Hippocampal formation (tissue), 2 donors: ENCODE results near the gene DLGAP5.

Source experiments
- DNase-seq, 2 donors: peaks; one replicate each; lab custom pipeline; 2025; lab: John Stamatoyannopoulos, UW

Gene DLGAP5

DNA sequence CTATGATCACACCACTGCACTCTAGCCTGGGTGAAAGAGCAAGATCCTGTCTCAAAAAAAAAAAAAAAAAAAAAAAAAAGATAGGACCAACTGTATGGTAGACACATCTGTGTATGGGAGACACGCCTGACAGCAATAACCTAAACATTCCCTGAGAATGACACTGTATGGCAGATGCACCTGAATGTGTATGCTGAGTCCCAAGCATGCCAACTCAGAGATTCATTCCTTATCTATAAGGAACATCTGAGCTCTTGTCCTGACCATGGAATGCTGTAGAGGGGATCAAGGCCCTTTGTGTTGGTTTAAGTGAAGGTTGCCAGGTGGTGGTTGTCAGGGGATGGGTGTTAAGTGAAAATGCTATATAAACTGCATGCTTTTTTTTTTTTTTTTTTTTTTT is 81.5 kb downstream of the DLGAP5 start:
- no peak for DNase-seq

DNA sequence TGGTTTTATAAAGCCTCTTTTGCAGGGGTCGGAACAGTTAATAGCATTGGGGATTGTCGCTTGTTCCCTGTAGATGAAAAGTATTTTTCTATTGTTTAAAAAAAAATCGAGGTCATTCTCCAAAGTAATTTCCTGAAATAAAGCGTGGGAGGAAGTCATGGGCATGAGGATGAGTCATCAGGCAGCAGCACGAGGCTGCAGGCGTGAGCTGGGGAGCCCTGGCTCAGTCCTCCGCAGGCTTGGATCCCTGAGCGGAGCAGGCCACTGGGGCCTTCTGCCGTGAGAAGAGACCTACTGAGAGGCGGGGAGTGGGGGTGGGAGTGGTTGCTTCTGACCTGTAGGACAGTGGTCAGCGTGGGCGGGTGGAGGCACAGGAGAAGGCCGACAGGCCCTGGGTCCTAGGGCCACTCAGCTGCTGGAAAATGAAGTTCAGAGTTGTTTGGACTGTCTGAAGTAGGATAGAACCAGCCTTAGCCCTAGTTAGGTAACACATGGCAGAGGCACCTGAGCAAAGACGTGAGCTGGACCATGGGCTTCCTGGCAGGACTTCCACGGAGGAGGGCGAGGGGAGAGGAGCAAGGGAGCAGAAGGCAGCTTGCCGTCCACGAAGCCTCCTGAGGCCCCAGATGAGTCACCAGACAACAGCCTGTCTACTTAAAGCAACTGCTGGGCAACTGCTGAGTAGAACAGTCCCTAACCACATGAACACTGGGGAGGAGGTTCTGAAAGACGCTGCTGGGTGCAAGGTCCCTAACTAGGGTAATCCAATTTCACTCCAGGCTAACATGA is 83.4 kb downstream of the DLGAP5 start:
- no peak for DNase-seq

DNA sequence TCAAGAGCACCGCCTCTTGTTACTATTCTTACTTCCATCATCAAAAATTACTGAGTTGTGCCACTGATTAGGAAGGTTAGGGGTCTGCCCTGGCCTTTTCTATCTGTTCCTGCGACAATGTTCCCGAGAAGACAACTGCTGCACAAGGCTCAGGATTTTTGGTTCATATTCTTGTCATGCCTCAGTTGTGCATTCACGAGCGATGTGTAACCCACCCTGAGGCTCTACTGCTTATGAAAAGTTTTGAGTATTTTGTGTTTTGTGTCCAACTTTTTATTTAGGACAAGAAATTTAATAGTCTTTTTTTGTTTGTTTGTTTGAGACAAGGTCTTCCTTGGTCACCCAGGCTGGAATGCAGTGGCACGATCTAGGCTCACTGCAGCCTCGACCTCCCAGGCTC is 85.4 kb downstream of the DLGAP5 start:
- no peak for DNase-seq

DNA sequence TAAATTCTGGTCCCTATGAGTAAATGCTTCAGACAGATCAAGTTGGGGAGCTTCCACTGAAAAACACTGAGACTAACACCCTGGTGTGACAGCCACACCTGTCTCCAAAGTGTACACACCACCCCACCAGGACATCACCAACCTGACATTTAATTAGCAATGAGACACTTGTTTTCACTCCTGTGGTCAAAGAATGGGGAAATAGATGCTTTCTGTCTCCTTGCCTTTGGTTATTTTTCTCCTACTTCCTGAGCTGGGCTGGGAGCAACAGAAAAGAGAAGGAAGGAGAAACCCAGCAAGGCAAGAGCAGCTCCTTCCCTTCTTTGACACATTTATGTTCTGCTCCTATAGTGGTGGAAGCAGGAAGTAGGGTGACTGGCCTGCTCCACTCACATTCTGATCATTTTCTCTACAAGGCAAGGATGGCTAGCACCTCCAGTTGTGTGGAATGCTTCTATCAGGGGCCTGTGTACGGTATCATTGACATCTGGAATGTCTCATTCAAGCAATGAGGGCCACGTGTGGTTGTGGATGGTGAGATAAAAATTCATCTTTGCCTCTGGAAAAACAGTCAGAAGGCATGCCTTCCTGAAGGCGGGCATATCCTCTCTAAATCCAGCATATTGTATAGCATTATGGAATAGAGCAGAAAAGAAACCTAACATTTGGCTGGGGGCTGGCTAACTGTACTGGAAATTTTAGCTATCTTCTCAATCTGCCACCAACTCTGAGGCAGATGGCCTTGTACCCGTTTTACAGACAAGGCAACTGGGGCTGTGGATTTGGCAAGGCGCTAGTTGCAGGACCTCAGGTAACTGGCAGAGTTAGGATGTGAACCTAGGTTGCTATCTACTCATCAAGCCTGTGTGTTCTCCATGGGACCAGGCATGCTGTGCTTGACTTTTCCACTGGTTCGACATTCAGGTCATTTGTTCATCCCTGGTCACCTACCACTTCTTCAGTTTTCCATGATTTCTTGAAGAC is 87.1 kb downstream of the DLGAP5 start:
- no peak for DNase-seq

DNA sequence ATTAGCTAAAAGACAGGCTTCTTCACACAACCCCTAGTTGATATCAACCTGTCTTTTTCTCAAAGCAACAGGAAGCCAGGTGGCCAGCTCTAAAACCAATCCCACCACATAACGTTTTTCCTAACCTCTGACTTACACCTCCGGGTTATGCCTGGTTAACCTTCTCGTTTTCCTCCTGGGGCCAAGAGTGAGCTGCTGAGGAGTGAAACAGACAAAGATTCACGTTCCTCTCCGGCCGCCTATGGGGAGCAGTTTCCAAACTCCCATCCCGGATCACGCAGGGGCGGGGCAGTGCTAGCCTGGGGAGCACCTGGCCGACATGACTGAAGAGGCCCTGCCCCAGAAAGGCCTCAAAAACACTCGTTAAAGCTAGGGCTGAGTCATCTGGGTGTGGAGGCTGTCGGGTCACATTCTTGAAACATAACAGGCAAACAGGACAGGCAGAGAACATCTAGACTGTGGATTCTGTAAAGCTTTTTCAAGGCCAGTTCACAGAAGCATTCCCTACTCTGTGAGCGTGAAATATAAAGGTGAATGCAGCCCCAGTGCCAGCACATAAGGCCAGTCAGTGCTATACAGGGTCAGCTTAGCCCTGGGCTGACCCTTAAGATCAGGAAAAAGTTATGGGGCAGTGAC is 88.3 kb downstream of the DLGAP5 start:
- DNase-seq, result no peak

DNA sequence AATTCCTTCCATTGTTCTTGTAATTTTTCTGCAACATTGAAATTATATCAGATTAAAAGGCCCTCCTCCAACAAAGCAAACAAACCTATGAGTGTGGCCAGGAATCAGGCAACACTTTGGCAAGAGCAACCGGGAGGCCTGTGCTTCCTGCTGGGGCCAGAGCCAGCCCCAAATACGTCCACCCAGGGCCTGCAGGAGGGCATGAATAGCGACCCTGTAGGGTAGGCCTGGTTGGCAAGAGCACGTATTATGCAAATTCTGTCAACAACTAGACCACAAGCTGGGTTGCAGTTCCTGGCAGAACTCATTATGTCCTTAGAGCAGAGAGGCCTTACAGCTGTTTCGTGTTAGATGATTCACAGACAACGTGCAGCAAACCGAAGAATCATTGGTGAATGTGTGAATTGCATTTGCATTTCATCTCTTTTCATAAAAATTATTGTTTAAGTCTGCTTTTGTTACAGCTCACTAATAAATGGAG is 89.2 kb downstream of the DLGAP5 start:
- DNase-seq, result peak; percentile 31 to 80

DNA sequence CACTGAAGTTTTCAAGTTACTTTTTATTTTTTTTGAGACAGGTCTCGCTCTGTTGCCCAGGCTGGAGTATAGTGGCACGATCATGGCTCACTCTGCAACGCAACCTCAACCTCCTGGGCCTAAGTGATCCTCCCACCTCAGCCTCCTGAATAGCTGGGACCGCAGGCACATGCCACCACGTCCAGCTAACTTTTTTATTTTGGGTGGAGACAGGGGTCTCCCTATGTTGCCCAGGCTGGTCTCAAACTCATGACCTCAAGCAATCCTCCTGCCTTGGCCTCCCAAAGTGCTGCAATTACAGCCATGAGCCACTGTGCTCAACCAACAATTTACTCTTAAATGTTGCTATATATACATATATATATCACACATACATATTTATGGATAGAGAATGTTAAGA is 89.7 kb downstream of the DLGAP5 start:
- DNase-seq, result no peak

DNA sequence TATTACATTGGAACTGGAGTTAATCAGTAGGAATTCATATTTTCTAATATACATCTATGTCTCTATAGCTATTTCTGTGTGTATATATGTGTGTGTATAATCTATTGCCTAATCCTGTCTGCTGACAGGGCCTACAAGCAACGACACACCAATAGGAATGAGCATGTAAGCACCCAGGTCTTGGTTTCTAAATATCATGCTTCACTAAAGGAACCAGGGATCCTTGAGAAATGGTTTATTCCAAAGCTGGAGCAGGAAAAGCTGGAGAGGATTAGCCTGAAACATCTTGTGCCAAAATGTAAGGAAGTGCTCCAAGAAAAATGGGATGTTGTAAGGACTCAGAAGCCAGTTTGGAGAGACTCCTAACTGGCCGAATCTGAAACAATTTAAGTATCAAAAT is 91.6 kb downstream of the DLGAP5 start:
- no peak for DNase-seq

DNA sequence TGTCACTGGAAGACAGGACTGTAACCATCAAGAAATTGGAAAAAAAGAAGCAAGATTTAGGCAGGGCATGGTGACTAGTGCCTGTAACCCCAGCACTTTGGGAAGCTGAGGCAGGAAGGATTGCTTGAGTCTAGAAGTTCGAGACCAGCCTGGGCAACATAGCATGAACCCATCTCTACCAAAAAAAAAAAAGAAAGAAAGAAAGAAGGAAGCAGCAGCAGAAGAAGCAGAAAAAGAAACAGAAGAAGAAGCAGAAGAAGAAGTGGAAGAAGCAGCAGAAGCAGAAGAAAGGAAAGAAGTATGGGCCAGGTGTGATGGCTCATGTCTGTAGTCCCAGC is 92.9 kb downstream of the DLGAP5 start:
- no peak for DNase-seq
